Tibial nerve (tissue), 4 donors: ENCODE measurements around the gene ADAM10. TPM values are rescaled to one million over a fixed set of nuclear protein-coding genes. Genes with fewer than 3 reads are reported as not detected.

Source experiments
- DNase-seq, 2 donors: peaks; one replicate each; pipeline ENCODE4 v3.0.0-alpha.2; 2019; ENCODE audit warnings: low spot score in 2 of 2
- H3K27ac ChIP-seq, 4 donors: fragments of 200-600 bp; sonication (generic) in 3 of 4; one replicate each; pipeline ENCODE4 v1.5.1; 2017 to 2019; ENCODE audit warnings: mild to moderate bottlenecking in 1 of 4
- H3K27me3 ChIP-seq, 2 donors: fragments of 200-600 bp; sonication (generic) in 1 of 2; one replicate each; pipeline versions ENCODE4 v1.5.1 to v1.6.0; 2017 to 2019
- H3K36me3 ChIP-seq, 3 donors: fragments of 200-600 bp; sonication (generic); one replicate each; pipeline ENCODE4 v1.5.1; 2018 to 2019
- H3K4me1 ChIP-seq, 4 donors: fragments of 200-600 bp; sonication (generic) in 3 of 4; one replicate each; pipeline ENCODE4 v1.5.1; 2017 to 2019
- H3K4me3 ChIP-seq, 4 donors: fragments of 200-600 bp; sonication (generic) in 3 of 4; one replicate each; pipeline ENCODE4 v1.5.1; 2017 to 2019; ENCODE audit warnings: mild to moderate bottlenecking in 1 of 4, moderate library complexity in 1 of 4
- H3K9me3 ChIP-seq, 4 donors: fragments of 200-600 bp; sonication (generic) in 3 of 4; one replicate each; pipeline ENCODE4 v1.5.1; 2017 to 2019
- CTCF ChIP-seq, 5 experiments: fragments of 200-600 bp in 3 of 5; fragments of 450-650 bp in 2 of 5; sonication (generic) in 3 of 5; IDR thresholded peaks; one replicate each; pipeline ENCODE4 v1.5.1; 2016 to 2019; ENCODE audit warnings: antibody characterized with exemption in 5 of 5, mild to moderate bottlenecking in 3 of 5, moderate library complexity in 2 of 5
- EP300 ChIP-seq, 2 donors: sonication (generic); formaldehyde crosslinking; IDR thresholded peaks; one replicate each; pipeline ENCODE4 v1.6.1; 2017; ENCODE audit warnings: antibody characterized with exemption in 2 of 2, mild to moderate bottlenecking in 1 of 2
- POLR2A ChIP-seq, 2 donors: fragments of 450-650 bp; IDR thresholded peaks; one replicate each; pipeline ENCODE4 v1.6.1; 2017; ENCODE audit warnings: antibody characterized with exemption in 2 of 2, mild to moderate bottlenecking in 2 of 2, moderate library complexity in 2 of 2
- WGBS, 2 donors: methylation state at CpG; one replicate each; pipeline ENCODE4 v1.1.5; 2018; 5-methylcytosine and 5-hydroxymethylcytosine counted together
- small RNA-seq: library from RNA; depleted of rRNA; stranded (forward); fragments of <200 nt; gene quantifications from one replicate; pipeline ENCODE3, GENCODE V24; 2016
- total RNA-seq, 4 donors: library from RNA; depleted of rRNA; stranded (reverse); fragments of >200 nt; gene quantifications; one replicate each; pipeline ENCODE4 v1.1.0, GENCODE V29; 2016

ADAM10 gene
- total RNA-seq, 4 donors from 2014 or later, result 64.8 to 132 (median 94.3) TPM

- TF ChIP-seq POLR2A (IDR thresholded peaks at IDR 0.05) (no peak), EP300 (IDR thresholded peaks at IDR 0.05) (no peak), CTCF (IDR thresholded peaks at IDR 0.05) (no peak)
- no peak overlapping the region for H3K27ac ChIP-seq
- no peaks in the 10 kb centered on the region for H3K27me3 ChIP-seq
- no peaks in the 10 kb centered on the region for H3K4me1 ChIP-seq
- H3K36me3 ChIP-seq, result no peaks in the 10 kb centered on the region
- no peaks in the 10 kb centered on the region for H3K9me3 ChIP-seq
- WGBS, 2 donors, result 89 to 95% methylated on average over 3 of the region's 3 CpGs
- no peak for DNase-seq
- no peak overlapping the region for H3K4me3 ChIP-seq
Measured at GRCh38 chr15:58538901-58539300, 210.6 kb downstream of the ADAM10 start.

Small RNA genes within 50 kb of the gene (small RNA-seq; reads per million reads assigned to genes)
- gene AC091046.1, result not detected
- not detected for gene RF00012

Other genes with a start within 250 kb of the ADAM10 start
- 10 to 100 TPM; 26.1 to 47.4 (median 39.9) TPM for gene MINDY2, start 21.6 kb upstream of the ADAM10 start, total RNA-seq
- gene SLTM, start 184.0 kb upstream of the ADAM10 start, total RNA-seq, result 100 to 1,000 TPM in 3 of 4 donors, 10 to 100 TPM in 1; 87.9 to 126 (median 115) TPM
- 10 to 100 TPM; 18.8 to 30.3 (median 20.6) TPM for gene RNF111, start 238.0 kb upstream of the ADAM10 start, total RNA-seq